ENCODE measurements around the gene ABTB2.

DNA sequence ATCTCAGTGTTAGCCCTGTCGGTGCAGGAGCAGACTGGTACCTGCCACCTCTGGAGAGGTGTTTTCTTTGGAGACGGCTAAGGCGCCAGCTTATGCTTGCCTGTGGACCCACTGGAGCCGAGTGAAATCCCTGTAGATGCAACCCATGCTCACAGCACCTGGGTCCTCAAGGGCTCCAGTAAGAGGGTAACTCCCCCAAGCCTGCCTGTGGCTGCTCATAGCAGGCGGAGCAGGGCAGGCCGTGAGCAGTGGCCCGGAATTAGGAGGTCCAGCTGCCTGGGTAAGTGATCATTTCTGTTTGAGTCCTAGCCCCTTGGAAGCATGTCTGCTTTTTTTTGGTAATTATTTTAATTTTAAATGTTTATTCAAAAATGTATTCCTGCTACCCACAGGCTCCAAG, 208.5 kb downstream of the ABTB2 start:
- TF ChIP-seq, protein P1, sequence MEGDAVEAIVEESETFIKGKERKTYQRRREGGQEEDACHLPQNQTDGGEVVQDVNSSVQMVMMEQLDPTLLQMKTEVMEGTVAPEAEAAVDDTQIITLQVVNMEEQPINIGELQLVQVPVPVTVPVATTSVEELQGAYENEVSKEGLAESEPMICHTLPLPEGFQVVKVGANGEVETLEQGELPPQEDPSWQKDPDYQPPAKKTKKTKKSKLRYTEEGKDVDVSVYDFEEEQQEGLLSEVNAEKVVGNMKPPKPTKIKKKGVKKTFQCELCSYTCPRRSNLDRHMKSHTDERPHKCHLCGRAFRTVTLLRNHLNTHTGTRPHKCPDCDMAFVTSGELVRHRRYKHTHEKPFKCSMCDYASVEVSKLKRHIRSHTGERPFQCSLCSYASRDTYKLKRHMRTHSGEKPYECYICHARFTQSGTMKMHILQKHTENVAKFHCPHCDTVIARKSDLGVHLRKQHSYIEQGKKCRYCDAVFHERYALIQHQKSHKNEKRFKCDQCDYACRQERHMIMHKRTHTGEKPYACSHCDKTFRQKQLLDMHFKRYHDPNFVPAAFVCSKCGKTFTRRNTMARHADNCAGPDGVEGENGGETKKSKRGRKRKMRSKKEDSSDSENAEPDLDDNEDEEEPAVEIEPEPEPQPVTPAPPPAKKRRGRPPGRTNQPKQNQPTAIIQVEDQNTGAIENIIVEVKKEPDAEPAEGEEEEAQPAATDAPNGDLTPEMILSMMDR (IDR thresholded peaks at IDR 0.05): no peak
- no peak for TF ChIP-seq POLR2A (IDR thresholded peaks at IDR 0.05)
- no peak for TF ChIP-seq EP300 (IDR thresholded peaks at IDR 0.05)

Measured in tibial nerve (tissue), 4 donors.